Neural cell (in vitro differentiated cells): ENCODE data around the gene DNAJC5.

Experiments used
- EP300 ChIP-seq: fragments of 450-650 bp; conservative IDR thresholded peaks from 2 replicates; pipeline ENCODE4 v1.6.1; 2014; ENCODE audit warnings: antibody characterized with exemption, mild to moderate bottlenecking, moderate library complexity; ENCODE audit not compliant: poor library complexity, severe bottlenecking
- MXI1 ChIP-seq: fragments of 450-650 bp; conservative IDR thresholded peaks from 2 replicates; pipeline ENCODE4 v1.6.1; 2014; ENCODE audit warnings: antibody characterized with exemption, mild to moderate bottlenecking; ENCODE audit not compliant: poor library complexity, severe bottlenecking
- POLR2AphosphoS5 ChIP-seq: IDR thresholded peaks from 2 replicates; pipeline ENCODE4 v1.6.1; 2012
- TAF1 ChIP-seq: IDR thresholded peaks from 2 replicates; pipeline ENCODE4 v1.6.1; 2012; ENCODE audit warnings: low read depth
- TF ChIP-seq, protein P1 (sequence below): fragments of 450-650 bp; IDR thresholded peaks from 2 replicates; pipeline ENCODE4 v1.5.1; 2014; ENCODE audit warnings: antibody characterized with exemption, mild to moderate bottlenecking, moderate library complexity; ENCODE audit not compliant: poor library complexity, severe bottlenecking
- TF ChIP-seq, protein P2 (sequence below): IDR thresholded peaks from 2 replicates; pipeline ENCODE4 v1.6.1; 2012; ENCODE audit warnings: borderline replicate concordance

DNA sequence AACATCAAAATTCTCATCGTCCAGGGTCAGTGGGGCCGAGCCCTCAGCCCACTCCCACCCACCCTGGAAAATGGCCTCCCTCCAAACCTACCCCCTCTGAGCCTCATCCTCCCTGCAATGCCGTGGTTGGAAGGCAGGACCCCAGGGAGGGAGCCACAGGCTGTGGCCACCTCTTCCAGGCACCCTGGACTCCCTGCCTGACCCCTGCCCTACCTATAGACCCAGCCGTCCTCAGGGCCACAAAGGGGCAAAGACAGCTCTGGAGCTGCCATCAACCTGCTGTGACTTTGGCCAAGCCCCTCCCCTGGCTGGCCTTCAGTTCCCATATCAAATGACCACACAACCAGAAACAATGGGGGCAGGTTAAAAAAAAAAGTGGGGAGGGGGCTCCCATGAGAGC, 63.5 kb downstream of the DNAJC5 start:
- TF ChIP-seq POLR2AphosphoS5 (no peak), TAF1 (no peak), EP300 (no peak), MXI1 (no peak)
- TF ChIP-seq, protein P1, sequence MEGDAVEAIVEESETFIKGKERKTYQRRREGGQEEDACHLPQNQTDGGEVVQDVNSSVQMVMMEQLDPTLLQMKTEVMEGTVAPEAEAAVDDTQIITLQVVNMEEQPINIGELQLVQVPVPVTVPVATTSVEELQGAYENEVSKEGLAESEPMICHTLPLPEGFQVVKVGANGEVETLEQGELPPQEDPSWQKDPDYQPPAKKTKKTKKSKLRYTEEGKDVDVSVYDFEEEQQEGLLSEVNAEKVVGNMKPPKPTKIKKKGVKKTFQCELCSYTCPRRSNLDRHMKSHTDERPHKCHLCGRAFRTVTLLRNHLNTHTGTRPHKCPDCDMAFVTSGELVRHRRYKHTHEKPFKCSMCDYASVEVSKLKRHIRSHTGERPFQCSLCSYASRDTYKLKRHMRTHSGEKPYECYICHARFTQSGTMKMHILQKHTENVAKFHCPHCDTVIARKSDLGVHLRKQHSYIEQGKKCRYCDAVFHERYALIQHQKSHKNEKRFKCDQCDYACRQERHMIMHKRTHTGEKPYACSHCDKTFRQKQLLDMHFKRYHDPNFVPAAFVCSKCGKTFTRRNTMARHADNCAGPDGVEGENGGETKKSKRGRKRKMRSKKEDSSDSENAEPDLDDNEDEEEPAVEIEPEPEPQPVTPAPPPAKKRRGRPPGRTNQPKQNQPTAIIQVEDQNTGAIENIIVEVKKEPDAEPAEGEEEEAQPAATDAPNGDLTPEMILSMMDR, result no peak
- TF ChIP-seq, protein P2, sequence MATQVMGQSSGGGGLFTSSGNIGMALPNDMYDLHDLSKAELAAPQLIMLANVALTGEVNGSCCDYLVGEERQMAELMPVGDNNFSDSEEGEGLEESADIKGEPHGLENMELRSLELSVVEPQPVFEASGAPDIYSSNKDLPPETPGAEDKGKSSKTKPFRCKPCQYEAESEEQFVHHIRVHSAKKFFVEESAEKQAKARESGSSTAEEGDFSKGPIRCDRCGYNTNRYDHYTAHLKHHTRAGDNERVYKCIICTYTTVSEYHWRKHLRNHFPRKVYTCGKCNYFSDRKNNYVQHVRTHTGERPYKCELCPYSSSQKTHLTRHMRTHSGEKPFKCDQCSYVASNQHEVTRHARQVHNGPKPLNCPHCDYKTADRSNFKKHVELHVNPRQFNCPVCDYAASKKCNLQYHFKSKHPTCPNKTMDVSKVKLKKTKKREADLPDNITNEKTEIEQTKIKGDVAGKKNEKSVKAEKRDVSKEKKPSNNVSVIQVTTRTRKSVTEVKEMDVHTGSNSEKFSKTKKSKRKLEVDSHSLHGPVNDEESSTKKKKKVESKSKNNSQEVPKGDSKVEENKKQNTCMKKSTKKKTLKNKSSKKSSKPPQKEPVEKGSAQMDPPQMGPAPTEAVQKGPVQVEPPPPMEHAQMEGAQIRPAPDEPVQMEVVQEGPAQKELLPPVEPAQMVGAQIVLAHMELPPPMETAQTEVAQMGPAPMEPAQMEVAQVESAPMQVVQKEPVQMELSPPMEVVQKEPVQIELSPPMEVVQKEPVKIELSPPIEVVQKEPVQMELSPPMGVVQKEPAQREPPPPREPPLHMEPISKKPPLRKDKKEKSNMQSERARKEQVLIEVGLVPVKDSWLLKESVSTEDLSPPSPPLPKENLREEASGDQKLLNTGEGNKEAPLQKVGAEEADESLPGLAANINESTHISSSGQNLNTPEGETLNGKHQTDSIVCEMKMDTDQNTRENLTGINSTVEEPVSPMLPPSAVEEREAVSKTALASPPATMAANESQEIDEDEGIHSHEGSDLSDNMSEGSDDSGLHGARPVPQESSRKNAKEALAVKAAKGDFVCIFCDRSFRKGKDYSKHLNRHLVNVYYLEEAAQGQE, result no peak
